ENCODE measurements around the gene C14orf180.

DNA sequence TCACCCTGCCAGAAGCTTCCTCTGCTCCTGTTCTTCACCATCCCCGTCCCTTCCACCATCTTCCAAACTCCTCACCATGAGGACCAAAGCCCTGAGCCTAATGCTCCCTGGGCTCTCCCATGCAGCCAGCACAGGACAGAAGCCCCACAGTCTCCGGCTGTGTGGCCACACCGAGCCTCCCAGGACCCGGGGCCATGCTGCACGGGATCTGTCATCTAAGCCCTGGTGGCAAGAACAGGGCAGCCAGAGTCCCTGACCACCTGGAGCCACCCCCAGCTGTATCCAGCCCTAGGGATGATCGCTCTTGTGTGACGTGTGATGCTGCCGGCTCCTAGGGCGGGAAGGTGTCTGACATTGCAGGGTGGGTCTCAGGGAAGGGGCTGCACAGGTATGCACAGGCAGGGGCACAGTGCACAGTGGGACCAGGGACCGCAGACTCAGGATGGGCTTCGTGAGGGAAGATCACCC, 16.9 kb downstream of the C14orf180 start:
- TF ChIP-seq POLR2AphosphoS5 (IDR thresholded peaks at IDR 0.05; ENCODE audit: low read depth, low read length), result no peak
- TF ChIP-seq REST (IDR thresholded peaks at IDR 0.05; ENCODE audit: insufficient read depth in 1 of 2, low read depth in 2 of 2, low read length in 2 of 2), result no peak
- TF ChIP-seq TAF1 (IDR thresholded peaks at IDR 0.05; ENCODE audit: borderline replicate concordance, insufficient read depth, low read length), result no peak
- TF ChIP-seq SIN3A (IDR thresholded peaks at IDR 0.05; ENCODE audit: borderline replicate concordance, insufficient read depth, low read length), result no peak
